ENCODE data around the gene BTBD2. TPM values are rescaled to one million over a fixed set of nuclear protein-coding genes. Genes with fewer than 3 reads are reported as not detected.
A peak's percentile ranks its signal among the peaks of the same experiment; 100 is the strongest.

BTBD2 gene
- total RNA-seq, 4 donors from 2014 or later, result 57.8 to 114 (median 76.0) TPM

DNA sequence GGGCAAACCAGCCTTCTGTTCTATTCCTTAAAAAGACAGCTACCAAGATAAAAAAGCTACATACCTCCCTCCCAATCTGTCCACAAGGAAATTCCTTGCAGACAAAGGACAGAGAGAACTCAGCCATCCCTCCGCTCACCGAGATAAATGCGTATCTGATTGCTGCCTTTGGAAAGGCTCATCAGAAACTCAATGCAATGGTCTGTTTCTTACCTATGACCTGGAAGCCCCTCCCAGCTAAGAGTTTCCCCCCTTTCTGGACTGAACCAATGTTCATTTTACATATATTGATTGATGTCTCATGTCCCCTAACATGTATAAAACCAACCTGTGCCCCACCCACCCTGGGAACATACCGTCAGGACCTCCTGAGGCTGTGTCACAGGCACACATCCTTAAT lies 11.6 kb downstream of the BTBD2 start:
- H3K27me3 ChIP-seq, result no peaks in the 10 kb centered on the region
- no peak overlapping the region for H3K27ac ChIP-seq
- no peak overlapping the region for H3K4me3 ChIP-seq
- DNase-seq, result no peak
- H3K4me1 ChIP-seq, result no peaks in the 10 kb centered on the region
- H3K9me3 ChIP-seq, result no peaks in the 10 kb centered on the region
- peaks cover 0 to 25% (median 0%) of the 10 kb centered on the region in 3 donors for H3K36me3 ChIP-seq
- no peak for TF ChIP-seq POLR2A (IDR thresholded peaks at IDR 0.05)
- TF ChIP-seq, protein P1, sequence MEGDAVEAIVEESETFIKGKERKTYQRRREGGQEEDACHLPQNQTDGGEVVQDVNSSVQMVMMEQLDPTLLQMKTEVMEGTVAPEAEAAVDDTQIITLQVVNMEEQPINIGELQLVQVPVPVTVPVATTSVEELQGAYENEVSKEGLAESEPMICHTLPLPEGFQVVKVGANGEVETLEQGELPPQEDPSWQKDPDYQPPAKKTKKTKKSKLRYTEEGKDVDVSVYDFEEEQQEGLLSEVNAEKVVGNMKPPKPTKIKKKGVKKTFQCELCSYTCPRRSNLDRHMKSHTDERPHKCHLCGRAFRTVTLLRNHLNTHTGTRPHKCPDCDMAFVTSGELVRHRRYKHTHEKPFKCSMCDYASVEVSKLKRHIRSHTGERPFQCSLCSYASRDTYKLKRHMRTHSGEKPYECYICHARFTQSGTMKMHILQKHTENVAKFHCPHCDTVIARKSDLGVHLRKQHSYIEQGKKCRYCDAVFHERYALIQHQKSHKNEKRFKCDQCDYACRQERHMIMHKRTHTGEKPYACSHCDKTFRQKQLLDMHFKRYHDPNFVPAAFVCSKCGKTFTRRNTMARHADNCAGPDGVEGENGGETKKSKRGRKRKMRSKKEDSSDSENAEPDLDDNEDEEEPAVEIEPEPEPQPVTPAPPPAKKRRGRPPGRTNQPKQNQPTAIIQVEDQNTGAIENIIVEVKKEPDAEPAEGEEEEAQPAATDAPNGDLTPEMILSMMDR (IDR thresholded peaks at IDR 0.05), result no peak

DNA sequence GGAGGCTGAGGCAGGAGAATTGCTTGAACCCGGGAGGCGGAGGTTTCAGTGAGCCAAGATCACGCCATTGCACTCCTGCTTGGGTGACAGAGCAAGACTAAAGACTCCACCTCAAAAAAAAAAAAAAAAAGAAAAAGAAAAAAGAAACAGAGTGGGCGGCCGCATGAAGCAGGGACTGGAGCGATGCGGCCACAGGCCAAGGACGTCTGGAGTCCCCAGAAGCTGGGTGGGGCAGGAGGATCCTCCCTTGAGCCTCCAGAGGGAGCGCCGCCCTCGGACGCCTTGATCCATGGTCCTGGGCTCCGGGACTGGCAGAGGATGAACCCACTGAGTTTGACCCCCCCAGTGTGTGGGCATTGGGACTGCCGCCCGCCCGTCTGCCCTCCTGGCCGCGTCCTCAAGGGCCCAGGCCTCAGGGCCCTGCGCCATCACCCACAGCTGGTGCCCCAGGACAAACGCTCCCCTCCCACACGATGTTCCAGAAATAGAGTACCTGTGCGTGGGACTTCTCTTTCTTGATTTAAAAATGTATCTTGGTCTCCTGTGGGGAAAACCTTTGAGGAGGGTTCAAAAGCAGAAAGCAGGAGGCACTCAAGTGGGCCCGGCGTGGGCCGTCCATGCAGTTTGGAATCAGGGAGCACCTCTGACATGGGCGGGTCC lies 15.5 kb downstream of the BTBD2 start:
- TF ChIP-seq, protein P1 (IDR thresholded peaks at IDR 0.05), result no peak
- no peak for TF ChIP-seq POLR2A (IDR thresholded peaks at IDR 0.05)
- DNase-seq, result no peak
- no peak overlapping the region for H3K4me3 ChIP-seq
- peaks cover 0 to 52% (median 0%) of the 10 kb centered on the region in 3 donors for H3K36me3 ChIP-seq
- H3K4me1 ChIP-seq, result no peaks in the 10 kb centered on the region
- H3K9me3 ChIP-seq, result no peaks in the 10 kb centered on the region
- no peak overlapping the region for H3K27ac ChIP-seq
- no peaks in the 10 kb centered on the region for H3K27me3 ChIP-seq

DNA sequence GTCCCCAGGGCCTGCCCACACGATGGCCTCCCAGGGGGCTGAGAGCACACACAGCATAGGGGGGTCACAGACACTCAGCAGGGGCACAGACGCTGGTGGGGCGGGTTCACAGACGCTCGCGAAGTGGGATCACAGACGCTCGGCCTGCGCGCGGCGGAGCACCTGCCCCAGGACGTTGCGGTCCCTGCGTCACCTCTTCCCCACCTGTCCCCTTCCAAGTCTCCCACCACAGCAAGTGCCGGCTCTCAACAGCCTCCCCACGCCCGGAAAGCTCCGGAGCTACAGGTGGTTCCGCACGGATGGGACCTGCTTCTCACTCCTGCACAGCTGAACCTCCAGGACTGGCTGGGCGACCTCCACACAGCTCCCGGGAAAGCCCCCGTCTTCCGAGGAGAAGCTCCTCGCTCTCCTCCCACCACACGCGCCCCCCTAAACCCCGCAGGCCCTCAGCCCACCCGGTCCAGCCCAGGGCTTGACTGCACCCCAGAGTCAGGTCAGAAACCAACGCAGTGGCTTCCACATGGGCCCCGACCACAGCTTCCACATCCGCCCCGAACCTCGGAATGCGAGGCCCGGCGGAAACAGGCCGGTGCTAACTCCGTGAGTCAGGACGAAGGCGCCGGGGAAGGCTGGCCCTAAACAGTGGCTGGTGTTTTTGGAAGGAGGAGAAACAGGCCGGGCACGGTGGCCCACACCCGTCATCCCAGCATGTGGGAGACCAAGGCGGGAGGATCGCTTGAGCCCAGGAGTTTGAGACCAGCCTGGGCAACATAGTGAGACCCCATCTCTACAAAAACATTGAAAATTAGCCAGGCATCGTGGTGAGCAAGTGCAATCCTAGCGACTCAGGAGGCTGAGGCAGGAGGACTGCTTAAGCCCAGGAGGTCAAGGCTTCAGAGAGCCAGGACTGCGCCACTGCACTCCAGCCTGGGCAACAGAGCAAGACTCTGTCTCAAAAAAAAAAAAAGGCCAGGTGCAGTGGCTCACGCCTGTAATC lies 16.5 kb downstream of the BTBD2 start:
- H3K27ac ChIP-seq, result no peak overlapping the region
- H3K36me3 ChIP-seq, result peaks cover 0 to 56% (median 0%) of the 10 kb centered on the region in 3 donors
- no peak for DNase-seq
- no peaks in the 10 kb centered on the region for H3K27me3 ChIP-seq
- no peak overlapping the region for H3K4me3 ChIP-seq
- no peaks in the 10 kb centered on the region for H3K4me1 ChIP-seq
- no peaks in the 10 kb centered on the region for H3K9me3 ChIP-seq
- TF ChIP-seq, protein P1 (IDR thresholded peaks at IDR 0.05), result no peak
- TF ChIP-seq POLR2A (IDR thresholded peaks at IDR 0.05), result no peak

DNA sequence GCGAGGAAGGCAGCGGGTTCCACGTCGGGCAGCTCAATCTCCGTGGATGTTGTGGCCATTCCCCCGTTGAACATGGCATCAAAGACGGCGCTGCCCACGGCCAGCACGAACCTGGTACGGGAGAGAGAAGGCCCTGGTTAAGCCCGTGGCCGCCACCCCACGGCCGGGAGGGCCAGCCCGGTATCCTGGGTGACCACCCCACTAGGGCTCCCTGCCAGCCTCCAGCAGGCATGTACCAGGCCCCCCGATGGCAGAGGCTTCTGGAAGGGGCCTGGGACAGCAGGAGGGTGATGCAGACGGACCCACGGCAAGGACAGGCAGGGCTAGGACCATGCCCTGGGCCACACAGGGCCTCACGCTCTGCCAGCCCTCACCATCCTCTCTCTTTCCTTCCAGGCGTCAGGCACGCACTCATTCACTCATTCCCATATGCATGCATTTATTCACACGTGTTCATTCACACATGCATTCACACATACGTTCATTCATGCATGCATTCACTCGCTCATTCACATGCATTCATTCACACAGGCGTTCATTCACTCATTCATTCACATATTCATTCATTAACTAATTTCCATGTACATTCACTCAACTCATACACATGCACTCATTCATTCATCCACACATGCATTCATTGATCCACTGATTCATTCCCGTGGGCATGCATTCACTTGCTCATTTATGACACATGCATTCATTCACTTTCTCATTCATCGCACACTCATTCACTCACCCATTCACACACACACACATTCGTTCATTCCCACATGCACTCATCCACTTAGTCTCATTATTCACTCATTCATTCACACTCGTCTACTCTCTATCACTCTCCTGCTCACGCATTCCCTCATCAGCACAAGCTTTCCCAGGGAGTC lies 17.9 kb downstream of the BTBD2 start:
- Histone ChIP-seq H3K27ac (no peak overlapping the region), H3K9me3 (no peaks in the 10 kb centered on the region), H3K36me3 (peaks cover 0 to 68% (median 0%) of the 10 kb centered on the region in 3 donors), H3K27me3 (no peaks in the 10 kb centered on the region), H3K4me3 (no peak overlapping the region), H3K4me1 (no peaks in the 10 kb centered on the region)
- TF ChIP-seq POLR2A (IDR thresholded peaks at IDR 0.05), result no peak
- TF ChIP-seq, protein P1 (IDR thresholded peaks at IDR 0.05), result no peak
- DNase-seq, result no peak

DNA sequence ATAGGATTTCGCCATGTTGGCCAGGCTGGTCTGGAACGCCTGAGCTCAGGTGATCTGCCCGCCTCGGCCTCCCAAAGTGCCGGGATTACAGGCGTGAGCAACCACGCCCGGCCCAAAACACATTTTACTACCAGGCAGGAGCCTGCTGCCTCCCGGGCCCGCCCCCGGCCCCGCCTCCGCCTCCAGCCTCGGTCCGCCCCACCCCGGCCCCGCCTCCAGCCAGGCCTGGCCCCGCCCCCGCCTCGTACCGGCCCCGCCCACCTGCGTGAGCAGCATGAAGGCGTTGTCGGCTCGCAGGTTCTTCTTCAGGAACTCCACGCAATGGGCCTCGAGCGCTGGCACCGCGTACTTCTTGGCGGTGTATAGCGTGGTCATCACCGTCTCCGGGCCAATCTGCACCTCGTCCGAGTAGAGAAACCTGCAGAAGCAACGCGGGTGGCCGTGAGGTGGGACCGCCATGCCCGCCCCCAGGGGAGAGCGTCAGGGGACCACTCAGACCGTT lies 22.7 kb downstream of the BTBD2 start:
- peak in 1 of 3 donors; percentile 52 for DNase-seq
- no peak overlapping the region for H3K4me3 ChIP-seq
- no peaks in the 10 kb centered on the region for H3K4me1 ChIP-seq
- H3K27ac ChIP-seq, result no peak overlapping the region
- H3K27me3 ChIP-seq, result no peaks in the 10 kb centered on the region
- H3K36me3 ChIP-seq, result peaks cover 0 to 85% (median 0%) of the 10 kb centered on the region in 3 donors
- no peak for TF ChIP-seq POLR2A (IDR thresholded peaks at IDR 0.05)
- TF ChIP-seq, protein P1 (IDR thresholded peaks at IDR 0.05), result no peak
- H3K9me3 ChIP-seq, result no peaks in the 10 kb centered on the region

All from Peyer's patch (tissue), 4 donors.